Measurements from ENCODE around the gene PLA2R1. TPM values are rescaled to one million over a fixed set of nuclear protein-coding genes. Genes with fewer than 3 reads are reported as not detected.

PLA2R1 gene
- polyA plus RNA-seq, 1 of the 3 experiments (the other 2 are of a cell fraction) = not detected

- no peaks in the 10 kb centered on the region for H3K79me2 ChIP-seq (ENCODE audit: insufficient read depth)
- H3K36me3 ChIP-seq (replicated peaks in 1 of 2; ENCODE audit: control insufficient read depth in 1 of 2, insufficient read depth in 2 of 2, low read length in 1 of 2) = no peaks in the 10 kb centered on the region
- no peak overlapping the region for H3K4me3 ChIP-seq (ENCODE audit: low read depth in 2 of 2, low read length in 1 of 2)
- no peak for DNase-seq
- no peaks in the 10 kb centered on the region for H3K9me3 ChIP-seq
- ChIA-PET CTCF (interaction anchor here (1.4 kb wide), 1 partner anchor 959 kb away, joined by 4 read pairs; no protein-coding TSS in a partner anchor), POLR2A (no interaction called here)
- H3K27me3 ChIP-seq (ENCODE audit: insufficient read depth) = no peaks in the 10 kb centered on the region
- no peaks in the 10 kb centered on the region for H3F3A ChIP-seq (replicated peaks; ENCODE audit: insufficient read depth)
- no peak overlapping the region for H3K4me2 ChIP-seq
- H3K9me2 ChIP-seq = no peaks in the 10 kb centered on the region
- no peaks in the 10 kb centered on the region for H4K20me1 ChIP-seq (ENCODE audit: insufficient read depth)
- TF ChIP-seq TAF1 (IDR thresholded peaks at IDR 0.05; ENCODE audit: borderline replicate concordance, low read depth, low read length) (no peak), YY1 (IDR thresholded peaks at IDR 0.05; ENCODE audit: low read depth) (no peak), USF2 (IDR thresholded peaks at IDR 0.05; ENCODE audit: borderline replicate concordance, low read depth, low read length) (no peak), NFIC (IDR thresholded peaks at IDR 0.05; ENCODE audit: borderline replicate concordance) (no peak), FOXM1 (IDR thresholded peaks at IDR 0.05; ENCODE audit: low read depth) (no peak), ELF1 (IDR thresholded peaks at IDR 0.05) (no peak), TEAD4 (IDR thresholded peaks at IDR 0.05; ENCODE audit: borderline replicate concordance, insufficient read depth) (no peak), RAD21 (IDR thresholded peaks at IDR 0.05; ENCODE audit: low read length) (no peak), SIN3A (IDR thresholded peaks at IDR 0.05; ENCODE audit: borderline replicate concordance, low read depth, low read length) (no peak), REST (IDR thresholded peaks at IDR 0.05; ENCODE audit: low read depth, low read length) (no peak), USF1 (IDR thresholded peaks at IDR 0.05; ENCODE audit: borderline replicate concordance, low read depth) (no peak)
- no peak overlapping the region for H2AFZ ChIP-seq (ENCODE audit: low read depth)
- H3K9ac ChIP-seq = no peak overlapping the region
- WGBS (ENCODE audit: low lambda C conversion rate) = 100% methylated on average over 1 of the region's 1 CpG
- H3K4me1 ChIP-seq (ENCODE audit: control insufficient read depth in 1 of 2, insufficient read depth in 2 of 2, low read depth in 1 of 2, low read length in 1 of 2) = peaks cover 1 to 2% of the 10 kb centered on the region in 2 experiments; a peak in 2 of 4 replicates
- H3K27ac ChIP-seq (ENCODE audit: low read depth in 2 of 2, low read length in 1 of 2) = no peak overlapping the region
Measured at GRCh38 chr2:160105366-160105765, 43.0 kb upstream of the PLA2R1 start.

GRCh38 chr2:160104115-160104514 lies 41.7 kb upstream of the PLA2R1 start:
- Histone ChIP-seq H3K9ac (no peak overlapping the region), H3K9me3 (no peaks in the 10 kb centered on the region), H3K4me2 (no peak overlapping the region), H3K79me2 (ENCODE audit: insufficient read depth) (no peaks in the 10 kb centered on the region), H3K9me2 (no peaks in the 10 kb centered on the region), H4K20me1 (ENCODE audit: insufficient read depth) (no peaks in the 10 kb centered on the region), H3K27me3 (ENCODE audit: insufficient read depth) (no peaks in the 10 kb centered on the region), H3K27ac (ENCODE audit: low read depth in 2 of 2, low read length in 1 of 2) (no peak overlapping the region), H3K4me1 (ENCODE audit: control insufficient read depth in 1 of 2, insufficient read depth in 2 of 2, low read depth in 1 of 2, low read length in 1 of 2) (no peaks in the 10 kb centered on the region), H3K36me3 (replicated peaks in 1 of 2; ENCODE audit: control insufficient read depth in 1 of 2, insufficient read depth in 2 of 2, low read length in 1 of 2) (no peaks in the 10 kb centered on the region), H3F3A (replicated peaks; ENCODE audit: insufficient read depth) (no peaks in the 10 kb centered on the region), H3K4me3 (ENCODE audit: low read depth in 2 of 2, low read length in 1 of 2) (no peak overlapping the region), H2AFZ (ENCODE audit: low read depth) (no peak overlapping the region)
- ChIA-PET POLR2A (no interaction called here), CTCF (interaction anchor here (0.5 kb wide), 1 partner anchor 134 kb away, joined by 3 read pairs; no protein-coding TSS in a partner anchor)
- DNase-seq = no peak
- WGBS (ENCODE audit: low lambda C conversion rate) = 70% methylated on average over 2 of the region's 2 CpGs
- TF ChIP-seq GATA2 (CRISPR knock-in tag; IDR thresholded peaks at IDR 0.05) (no peak), SMC3 (IDR thresholded peaks at IDR 0.05; ENCODE audit: low read depth, low read length) (no peak), MXI1 (IDR thresholded peaks at IDR 0.05; ENCODE audit: low read depth, low read length) (no peak), TCF12 (IDR thresholded peaks at IDR 0.05) (no peak), EP300 (IDR thresholded peaks at IDR 0.05; ENCODE audit: borderline replicate concordance in 1 of 2, low read depth in 1 of 2, low read length in 1 of 2) (no peak), POLR2AphosphoS5 (IDR thresholded peaks at IDR 0.05; ENCODE audit: low read depth, low read length) (no peak), YY1 (IDR thresholded peaks at IDR 0.05; ENCODE audit: low read depth) (no peak), USF1 (IDR thresholded peaks at IDR 0.05; ENCODE audit: borderline replicate concordance, low read depth) (no peak), FOXM1 (IDR thresholded peaks at IDR 0.05; ENCODE audit: low read depth) (no peak), MAX (IDR thresholded peaks at IDR 0.05; ENCODE audit: low read depth) (no peak), IRF3 (IDR thresholded peaks at IDR 0.05; ENCODE audit: low read depth, low read length) (no peak), RFX5 (IDR thresholded peaks at IDR 0.05; ENCODE audit: low read length) (no peak), JUND (IDR thresholded peaks at IDR 0.05) (no peak)

Measured in SK-N-SH (cell line).